Stomach (tissue), 4 donors: ENCODE measurements around the gene VSIG10L2.

Source experiments
- CTCF ChIP-seq, 7 experiments: fragments of 450-650 bp in 4 of 7; fragments of 200-600 bp in 3 of 7; sonication (generic) in 3 of 7; IDR thresholded peaks; one replicate each; pipeline ENCODE4 v1.5.1; 2016 to 2019; ENCODE audit warnings: antibody characterized with exemption in 7 of 7, control low read depth in 2 of 7, mild to moderate bottlenecking in 1 of 7
- EP300 ChIP-seq: sonication (generic); formaldehyde crosslinking; IDR thresholded peaks from one replicate; pipeline ENCODE4 v1.6.1; 2017; ENCODE audit warnings: antibody characterized with exemption
- POLR2A ChIP-seq, 4 donors: fragments of 450-650 bp; IDR thresholded peaks; one replicate each; pipeline ENCODE4 v1.6.1; 2016; ENCODE audit warnings: antibody characterized with exemption in 4 of 4, control low read depth in 2 of 4, mild to moderate bottlenecking in 1 of 4, moderate library complexity in 1 of 4
- POLR2AphosphoS5 ChIP-seq, 3 donors: sonication (generic); formaldehyde crosslinking; IDR thresholded peaks; one replicate each; pipeline ENCODE4 v1.6.1; 2016; ENCODE audit warnings: antibody characterized with exemption in 3 of 3

GRCh38 chr11:125952973-125953372 is 7.1 kb downstream of the VSIG10L2 start:
- TF ChIP-seq CTCF (IDR thresholded peaks at IDR 0.05) (no peak), EP300 (no peak), POLR2AphosphoS5 (IDR thresholded peaks at IDR 0.05) (peak in 1 of 3 donors; percentile 15), POLR2A (IDR thresholded peaks at IDR 0.05) (no peak)
